PC-9 (cell line): ENCODE data around the gene PRPF8.

Experiments used
- CTCF ChIP-seq: fragments of 200-600 bp; sonication (generic); conservative IDR thresholded peaks from 2 replicates; pipeline ENCODE4 v1.6.1; 2017; ENCODE audit warnings: mixed run types, antibody characterized with exemption, mild to moderate bottlenecking, moderate library complexity
- EZH2 ChIP-seq: fragments of 200-600 bp; sonication (generic); IDR thresholded peaks from 2 replicates; pipeline ENCODE4 v1.8.0; 2017; ENCODE audit warnings: antibody characterized with exemption, low read depth

DNA sequence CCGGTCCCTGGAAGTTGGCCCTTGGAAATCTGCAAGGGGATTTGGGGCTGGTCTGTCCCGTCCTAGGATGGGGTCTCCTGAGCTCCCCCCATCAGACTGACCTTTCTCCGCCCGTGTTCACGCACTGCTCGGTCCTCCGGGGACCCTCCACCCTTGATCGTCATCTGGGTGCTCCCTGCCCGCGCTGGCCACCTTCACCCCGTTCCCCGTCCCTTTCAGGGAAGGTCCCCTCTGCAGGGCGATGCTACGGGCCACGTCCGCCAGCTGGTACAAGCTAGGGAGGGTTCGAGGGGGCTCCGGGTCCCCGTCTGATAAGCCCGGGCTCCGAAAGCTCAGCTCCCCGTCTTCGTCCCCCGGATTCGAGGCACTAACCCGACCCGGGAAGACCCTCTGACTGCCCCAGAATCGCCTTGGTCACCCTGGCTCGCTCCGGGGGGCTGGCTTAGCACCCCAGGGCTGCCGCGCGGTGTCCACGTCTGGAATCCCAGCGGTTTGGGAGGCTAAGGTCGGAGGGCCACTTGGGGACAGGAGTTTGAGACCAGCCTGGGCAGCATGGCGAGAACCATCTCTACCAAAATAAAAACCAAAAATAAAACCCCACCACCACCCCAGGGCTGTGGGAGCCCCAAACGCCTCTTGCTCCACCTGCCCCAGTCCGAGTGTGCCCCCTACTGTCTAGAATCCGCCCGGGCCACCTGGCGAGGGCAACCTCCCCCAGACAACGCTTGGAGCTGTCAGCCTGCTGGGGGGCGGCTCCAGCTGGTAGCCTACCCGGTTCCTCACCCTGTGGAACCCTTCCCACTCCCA lies 55.0 kb downstream of the PRPF8 start:
- TF ChIP-seq CTCF (peak; percentile 73), EZH2 (no peak)
